Measurements from ENCODE around the gene RGMB. TPM values are rescaled to one million over a fixed set of nuclear protein-coding genes. Genes with fewer than 3 reads are reported as not detected.

RGMB gene
- total RNA-seq, 1 experiment from 2014 or later, result 16.4 TPM

- POLR2A ChIA-PET (ENCODE audit: low non-redundant PET), result no interaction called here
- no peak overlapping the region for H3K4me3 ChIP-seq (ENCODE audit: low read depth, low read length, poor library complexity, severe bottlenecking)
These were observed 5.9 kb downstream of the RGMB start for GRCh38 chr5:98779264-98779877.

GRCh38 chr5:98780390-98780789, 6.9 kb downstream of the RGMB start:
- intact Hi-C loops (cut with micrococcal nuclease; ENCODE audit: unreplicated experiment), result no loop called here
- no TSS peak for BruUV-seq (replicated peaks)
- H3K4me1 ChIP-seq (ENCODE audit: insufficient read depth, low read length, poor library complexity, severe bottlenecking), result peaks cover 23% of the 10 kb centered on the region
- no peaks in the 10 kb centered on the region for H3K9me3 ChIP-seq (ENCODE audit: low read depth, low read length, poor library complexity, severe bottlenecking)
- ChIA-PET CTCF (no interaction called here), POLR2A (ENCODE audit: low non-redundant PET) (no interaction called here)
- DNase-seq (ENCODE audit: low spot score), result no peak
- H3K27ac ChIP-seq (ENCODE audit: low read depth, low read length, poor library complexity, severe bottlenecking), result no peak overlapping the region
- peaks cover 12% of the 10 kb centered on the region for H3K36me3 ChIP-seq (ENCODE audit: insufficient read depth, low read length, poor library complexity, severe bottlenecking)
- no peak overlapping the region for H3K4me3 ChIP-seq (ENCODE audit: low read depth, low read length, poor library complexity, severe bottlenecking)
- no peaks in the 10 kb centered on the region for H3K27me3 ChIP-seq (replicated peaks; ENCODE audit: insufficient read depth, low read depth, low read length, poor library complexity)
- TF ChIP-seq EZH2 (IDR thresholded peaks at IDR 0.05; ENCODE audit: borderline replicate concordance, low read depth, low read length, poor library complexity, severe bottlenecking) (no peak), CTCF (conservative IDR thresholded peaks at IDR 0.05; ENCODE audit: low read depth, low read length) (no peak)

More at GRCh38 chr5:98779264-98779877, 5.9 kb downstream of the RGMB start:
- no peak for DNase-seq (ENCODE audit: low spot score)
- intact Hi-C loops (cut with micrococcal nuclease; ENCODE audit: unreplicated experiment), result no loop called here
- Histone ChIP-seq H3K36me3 (ENCODE audit: insufficient read depth, low read length, poor library complexity, severe bottlenecking) (peaks cover 12% of the 10 kb centered on the region), H3K9me3 (ENCODE audit: low read depth, low read length, poor library complexity, severe bottlenecking) (no peaks in the 10 kb centered on the region), H3K27ac (ENCODE audit: low read depth, low read length, poor library complexity, severe bottlenecking) (no peak overlapping the region), H3K27me3 (replicated peaks; ENCODE audit: insufficient read depth, low read depth, low read length, poor library complexity) (no peaks in the 10 kb centered on the region), H3K4me1 (ENCODE audit: insufficient read depth, low read length, poor library complexity, severe bottlenecking) (peaks cover 22% of the 10 kb centered on the region)
- no TSS peak for BruUV-seq (replicated peaks)
- TF ChIP-seq EZH2 (IDR thresholded peaks at IDR 0.05; ENCODE audit: borderline replicate concordance, low read depth, low read length, poor library complexity, severe bottlenecking), result no peak
- no peak for TF ChIP-seq CTCF (conservative IDR thresholded peaks at IDR 0.05; ENCODE audit: low read depth, low read length)
- CTCF ChIA-PET, result no interaction called here

- BruUV-seq (replicated peaks), result no TSS peak
- Histone ChIP-seq H3K36me3 (ENCODE audit: insufficient read depth, low read length, poor library complexity, severe bottlenecking) (peaks cover 12% of the 10 kb centered on the region), H3K27ac (ENCODE audit: low read depth, low read length, poor library complexity, severe bottlenecking) (no peak overlapping the region), H3K4me3 (ENCODE audit: low read depth, low read length, poor library complexity, severe bottlenecking) (no peak overlapping the region), H3K9me3 (ENCODE audit: low read depth, low read length, poor library complexity, severe bottlenecking) (no peaks in the 10 kb centered on the region), H3K27me3 (replicated peaks; ENCODE audit: insufficient read depth, low read depth, low read length, poor library complexity) (no peaks in the 10 kb centered on the region), H3K4me1 (ENCODE audit: insufficient read depth, low read length, poor library complexity, severe bottlenecking) (peaks cover 13% of the 10 kb centered on the region)
- intact Hi-C loops (cut with micrococcal nuclease; ENCODE audit: unreplicated experiment), result no loop called here
- ChIA-PET POLR2A (ENCODE audit: low non-redundant PET) (no interaction called here), CTCF (no interaction called here)
- TF ChIP-seq EZH2 (IDR thresholded peaks at IDR 0.05; ENCODE audit: borderline replicate concordance, low read depth, low read length, poor library complexity, severe bottlenecking) (no peak), CTCF (conservative IDR thresholded peaks at IDR 0.05; ENCODE audit: low read depth, low read length) (no peak)
- DNase-seq (ENCODE audit: low spot score), result no peak
These were observed 8.1 kb downstream of the RGMB start for GRCh38 chr5:98781520-98781919.

Data from A673 (cell line).